GM12875 (cell line): Measurements from ENCODE around the gene SEC61G.
A peak's percentile ranks its signal among the peaks of the same experiment; 100 is the strongest.

ENCODE experiments used
- H3K4me3 ChIP-seq: one replicate; pipeline ENCODE4 v1.5.1; 2011; ENCODE audit warnings: low read depth, low read length, control low read depth
- CTCF ChIP-seq: IDR thresholded peaks from 2 replicates; pipeline ENCODE4 v1.5.1; 2011; ENCODE audit warnings: low read depth, mild to moderate bottlenecking, control low read depth, inconsistent platforms, low read length, moderate library complexity, borderline replicate concordance; ENCODE audit not compliant: insufficient read depth

Gene SEC61G

DNA sequence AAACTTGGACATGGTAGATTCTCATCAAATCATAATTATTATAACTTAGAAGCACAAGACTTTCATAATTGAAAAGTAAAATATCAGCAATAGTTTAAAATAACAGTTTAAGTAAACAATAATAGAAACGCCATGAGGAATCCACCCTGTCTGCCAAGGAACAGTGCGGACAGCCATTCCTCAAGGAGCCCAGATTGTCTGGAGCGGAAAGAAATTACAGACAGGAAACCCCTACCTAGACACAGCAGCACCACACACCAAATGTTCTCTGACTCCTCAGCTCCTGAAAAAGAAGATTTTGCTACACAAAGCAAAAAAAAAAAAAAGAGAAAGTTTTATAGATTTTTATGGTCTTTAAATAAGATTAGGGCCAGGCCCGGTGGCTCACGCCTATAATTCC lies 21.5 kb upstream of the SEC61G start:
- TF ChIP-seq CTCF, result no peak
- no peak overlapping the region for H3K4me3 ChIP-seq

- TF ChIP-seq CTCF, result no peak
- no peak overlapping the region for H3K4me3 ChIP-seq
Observed at GRCh38 chr7:54778696-54779540, 19.9 kb upstream of the SEC61G start.

DNA sequence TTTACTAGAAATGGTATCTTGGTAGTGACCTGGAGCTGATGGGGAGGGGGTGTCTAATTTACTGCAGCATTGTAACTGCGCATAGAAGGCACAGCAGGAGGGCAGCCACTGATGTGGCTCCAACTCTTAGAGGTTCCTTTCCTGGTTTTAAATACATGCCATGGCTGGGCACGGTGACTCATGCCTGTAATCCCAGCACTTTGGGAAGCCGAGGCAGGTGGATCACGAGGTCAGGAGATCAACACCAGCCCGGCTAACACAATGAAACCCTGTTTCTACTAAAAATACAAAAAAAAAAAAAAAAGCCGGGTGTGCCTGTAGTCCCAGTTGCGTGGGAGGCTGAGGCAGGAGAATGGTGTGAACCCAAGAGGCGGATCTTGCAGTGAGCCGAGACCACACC lies 19.2 kb upstream of the SEC61G start:
- no peak for TF ChIP-seq CTCF
- no peak overlapping the region for H3K4me3 ChIP-seq

- no peak for TF ChIP-seq CTCF
- H3K4me3 ChIP-seq, result no peak overlapping the region
Observed at GRCh38 chr7:54774785-54775740, 16.1 kb upstream of the SEC61G start.

GRCh38 chr7:54773472-54774399 lies 14.7 kb upstream of the SEC61G start:
- no peak overlapping the region for H3K4me3 ChIP-seq
- peak; percentile 76 for TF ChIP-seq CTCF

GRCh38 chr7:54769203-54769602 lies 10.2 kb upstream of the SEC61G start:
- no peak overlapping the region for H3K4me3 ChIP-seq
- no peak for TF ChIP-seq CTCF
